OCI-LY1 (cell line): ENCODE results near the gene BHLHE40.

Experiments
- EZH2 ChIP-seq: fragments of 200-600 bp; sonication (generic), shearing (Covaris generic); IDR thresholded peaks from 2 replicates; pipeline ENCODE4 v1.8.0; 2017; ENCODE audit warnings: borderline replicate concordance, mixed run types, mild to moderate bottlenecking, antibody characterized with exemption, low read length, moderate library complexity, mixed read lengths
- TF ChIP-seq, protein P1 (sequence below): fragments of 200-600 bp; sonication (generic), shearing (Covaris generic); IDR thresholded peaks from 2 replicates; pipeline ENCODE4 v1.5.1; 2017; ENCODE audit warnings: mild to moderate bottlenecking, antibody characterized with exemption, low read length, moderate library complexity, mixed read lengths

DNA sequence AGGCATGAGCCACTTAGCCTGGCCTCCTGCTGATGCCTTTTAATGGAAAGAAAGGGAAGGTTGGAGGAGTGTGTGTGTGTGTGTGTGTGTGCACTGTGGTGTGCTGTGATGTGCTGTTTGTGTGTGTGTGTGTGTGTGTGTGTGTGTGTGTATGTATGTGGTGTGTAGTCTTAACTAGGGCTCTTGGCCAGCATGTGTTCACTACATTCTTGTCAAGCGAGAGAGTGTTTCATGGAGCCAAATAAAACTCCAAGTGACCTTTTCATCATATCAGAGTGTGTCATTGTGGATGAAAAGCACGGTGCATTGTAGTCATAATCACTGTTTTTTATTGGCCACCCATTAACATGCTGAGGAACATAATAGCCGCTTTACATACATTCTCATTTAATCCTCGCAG, 30.8 kb upstream of the BHLHE40 start:
- TF ChIP-seq, protein P1, sequence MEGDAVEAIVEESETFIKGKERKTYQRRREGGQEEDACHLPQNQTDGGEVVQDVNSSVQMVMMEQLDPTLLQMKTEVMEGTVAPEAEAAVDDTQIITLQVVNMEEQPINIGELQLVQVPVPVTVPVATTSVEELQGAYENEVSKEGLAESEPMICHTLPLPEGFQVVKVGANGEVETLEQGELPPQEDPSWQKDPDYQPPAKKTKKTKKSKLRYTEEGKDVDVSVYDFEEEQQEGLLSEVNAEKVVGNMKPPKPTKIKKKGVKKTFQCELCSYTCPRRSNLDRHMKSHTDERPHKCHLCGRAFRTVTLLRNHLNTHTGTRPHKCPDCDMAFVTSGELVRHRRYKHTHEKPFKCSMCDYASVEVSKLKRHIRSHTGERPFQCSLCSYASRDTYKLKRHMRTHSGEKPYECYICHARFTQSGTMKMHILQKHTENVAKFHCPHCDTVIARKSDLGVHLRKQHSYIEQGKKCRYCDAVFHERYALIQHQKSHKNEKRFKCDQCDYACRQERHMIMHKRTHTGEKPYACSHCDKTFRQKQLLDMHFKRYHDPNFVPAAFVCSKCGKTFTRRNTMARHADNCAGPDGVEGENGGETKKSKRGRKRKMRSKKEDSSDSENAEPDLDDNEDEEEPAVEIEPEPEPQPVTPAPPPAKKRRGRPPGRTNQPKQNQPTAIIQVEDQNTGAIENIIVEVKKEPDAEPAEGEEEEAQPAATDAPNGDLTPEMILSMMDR = no peak
- TF ChIP-seq EZH2 = no peak
